Glomerular visceral epithelial cell (primary cell): ENCODE measurements around the gene ETV7.
"Not testable (repeated sequence)": the region's sequence is repeated elsewhere in the genome, so short reads cannot be mapped to it uniquely, and the experiment has no call there.

Experiments used
- DNase-seq: peaks from one replicate; pipeline ENCODE4 v3.0.0-alpha.2; 2016; ENCODE audit errors: extremely low spot score

The ETV7 gene

DNA sequence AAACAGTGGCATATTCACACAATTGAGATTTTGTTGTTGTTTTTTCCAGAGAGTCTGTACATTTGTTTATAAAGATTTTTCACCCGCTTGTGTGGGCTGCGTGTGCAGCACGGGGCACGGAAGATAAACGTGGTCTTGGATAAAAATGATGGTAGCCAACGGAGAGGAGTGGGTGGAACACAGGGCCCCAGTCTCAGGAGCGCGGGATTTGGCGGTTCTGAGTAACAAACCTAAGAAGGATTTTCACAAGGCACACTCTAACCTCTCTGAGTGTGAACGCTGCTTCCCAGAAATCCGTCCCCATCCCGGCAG, 47.2 kb downstream of the ETV7 start:
- no peak for DNase-seq

DNA sequence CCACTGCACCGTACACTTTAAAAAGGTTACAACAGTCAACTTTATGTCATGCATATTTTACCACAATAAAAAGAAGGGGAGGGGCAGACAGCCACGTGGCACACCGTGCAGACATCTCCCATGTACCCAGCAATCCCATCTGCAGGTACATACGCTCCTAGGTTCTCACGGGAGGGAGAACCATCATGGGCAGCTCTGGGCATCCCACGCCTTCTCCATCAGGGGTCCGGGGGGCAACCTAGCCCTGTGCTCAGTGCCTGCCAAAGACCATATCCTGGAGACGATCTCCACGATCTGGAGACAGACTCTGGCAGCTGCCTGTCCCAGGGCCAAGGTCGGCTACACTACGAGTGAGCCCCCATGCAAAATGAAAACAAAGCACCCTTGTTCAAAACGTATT, 48.3 kb downstream of the ETV7 start:
- DNase-seq, result no peak

DNA sequence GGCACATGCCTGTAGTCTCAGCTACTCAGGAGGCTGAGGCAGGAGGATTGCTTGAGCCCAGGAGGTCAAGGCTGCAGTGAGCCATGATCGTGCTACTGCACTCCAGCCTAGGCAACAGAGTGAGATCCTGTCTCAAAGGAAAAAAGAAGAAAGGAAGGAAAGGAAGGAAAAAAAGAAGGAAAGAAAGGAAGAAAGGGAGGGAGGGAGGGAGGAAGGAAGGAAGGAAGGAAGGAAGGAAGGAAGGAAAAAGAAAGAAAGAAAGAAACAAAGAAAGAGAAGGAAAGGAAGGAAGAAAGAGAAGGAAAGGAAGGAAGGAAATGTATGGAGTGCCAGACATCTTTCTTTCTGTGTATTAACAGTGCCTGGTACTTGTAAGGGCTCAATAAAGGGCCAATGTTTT, 49.2 kb downstream of the ETV7 start:
- not testable (repeated sequence) for DNase-seq

DNA sequence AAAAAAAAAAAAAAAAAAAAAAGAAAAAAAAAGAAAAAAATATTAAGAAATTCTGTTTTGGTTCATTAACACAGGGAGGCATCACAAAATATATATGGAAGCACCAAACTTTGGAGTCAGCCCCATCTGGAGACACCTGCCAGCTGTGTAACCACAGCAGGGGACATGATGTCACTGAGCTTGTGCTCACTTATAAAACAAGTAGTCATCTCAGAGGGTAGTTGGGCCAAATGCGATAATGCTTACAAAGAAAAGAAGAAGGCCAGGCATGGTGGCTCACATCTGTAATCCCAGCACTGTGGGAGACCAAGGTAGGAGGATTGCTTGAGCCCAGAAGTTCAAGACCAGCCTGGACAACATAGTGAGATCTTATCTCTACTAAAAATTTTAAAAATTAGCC, 49.7 kb downstream of the ETV7 start:
- no peak for DNase-seq

DNA sequence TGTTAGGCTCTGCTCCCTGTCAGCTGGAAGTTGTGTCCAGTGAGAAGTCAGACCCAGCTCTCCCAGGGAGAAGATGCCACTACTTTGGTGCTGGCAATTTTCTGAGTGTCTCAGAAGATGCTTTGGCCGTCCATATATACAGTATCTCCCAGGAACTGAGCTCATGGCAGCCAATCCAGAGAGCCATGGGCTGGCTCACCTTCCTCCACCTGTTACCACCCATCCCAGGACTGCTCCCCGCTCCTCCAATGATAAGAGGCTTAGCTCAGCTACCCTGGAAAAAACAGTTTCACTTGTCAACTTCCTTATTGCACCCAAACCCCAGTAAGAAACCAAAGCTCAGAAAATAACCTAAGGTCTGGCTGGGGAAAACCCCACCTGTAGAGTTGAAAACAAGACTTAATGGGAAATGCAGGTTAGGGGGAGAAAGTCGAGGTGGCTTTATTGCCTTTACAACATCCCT, 50.7 kb downstream of the ETV7 start, which contains the start of gene BNIP5:
Gene BNIP5, minus strand, starts transcription at position 110 of the 463 bp plus-strand sequence. CDS start 6,198 bp downstream, outside the sequence.
- DNase-seq, result no peak

DNA sequence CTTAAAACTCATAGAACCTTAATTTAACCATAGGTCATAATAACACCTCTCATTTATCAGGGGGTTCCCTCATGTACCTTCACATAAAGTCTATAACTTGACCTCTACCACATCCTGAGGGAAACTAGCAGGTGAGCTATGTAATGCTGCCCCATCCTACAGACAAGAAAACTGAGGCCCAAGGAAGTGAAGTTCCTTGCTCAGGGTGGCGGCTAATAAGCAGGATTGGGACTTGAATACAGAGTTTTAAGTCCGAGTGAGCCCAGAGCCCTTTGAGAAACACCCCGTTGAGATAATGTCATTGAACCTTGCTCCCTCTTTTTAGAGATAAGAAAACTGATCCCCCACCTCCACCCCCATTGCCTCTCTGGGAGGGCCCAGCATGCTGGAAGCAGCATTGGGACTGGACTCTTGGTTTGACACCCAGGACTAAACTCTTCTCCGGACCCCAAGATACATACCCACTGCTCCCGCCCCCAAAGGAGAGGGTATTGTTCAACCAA, 51.2 kb downstream of the ETV7 start:
- DNase-seq, result no peak

DNA sequence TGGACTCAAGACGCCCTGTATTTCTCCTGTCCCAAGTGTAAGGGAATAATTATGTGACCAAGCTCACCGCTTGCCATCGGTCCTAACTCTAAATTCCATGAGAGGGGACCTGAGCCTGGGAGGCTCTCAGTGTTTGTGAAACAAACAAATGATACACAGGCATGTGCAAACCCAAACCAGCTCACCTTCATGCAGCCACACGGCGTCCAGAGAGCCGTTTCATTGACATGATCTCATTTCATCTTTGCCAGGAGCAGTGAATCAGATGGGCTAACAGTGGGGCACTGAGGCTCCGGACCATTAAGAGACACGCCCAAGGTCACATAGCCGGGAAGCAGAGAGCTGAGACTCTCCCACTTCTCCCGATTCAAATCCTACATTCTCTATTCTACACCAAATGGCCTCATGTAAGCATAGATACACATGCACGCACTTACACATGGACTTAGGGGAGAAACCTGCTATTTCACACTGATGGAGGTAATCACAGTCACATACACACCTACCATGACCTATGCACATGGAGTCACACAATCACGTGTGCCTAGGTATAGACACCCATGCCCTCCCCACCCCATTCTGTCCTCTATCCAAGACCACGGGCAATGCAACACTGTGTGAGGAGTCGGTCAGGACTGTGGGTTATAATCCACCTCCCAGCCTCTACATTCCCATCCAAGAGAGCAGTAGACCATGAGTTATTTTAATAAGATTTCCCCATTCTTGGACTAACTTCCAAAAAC, 51.8 kb downstream of the ETV7 start:
- DNase-seq, result no peak

DNA sequence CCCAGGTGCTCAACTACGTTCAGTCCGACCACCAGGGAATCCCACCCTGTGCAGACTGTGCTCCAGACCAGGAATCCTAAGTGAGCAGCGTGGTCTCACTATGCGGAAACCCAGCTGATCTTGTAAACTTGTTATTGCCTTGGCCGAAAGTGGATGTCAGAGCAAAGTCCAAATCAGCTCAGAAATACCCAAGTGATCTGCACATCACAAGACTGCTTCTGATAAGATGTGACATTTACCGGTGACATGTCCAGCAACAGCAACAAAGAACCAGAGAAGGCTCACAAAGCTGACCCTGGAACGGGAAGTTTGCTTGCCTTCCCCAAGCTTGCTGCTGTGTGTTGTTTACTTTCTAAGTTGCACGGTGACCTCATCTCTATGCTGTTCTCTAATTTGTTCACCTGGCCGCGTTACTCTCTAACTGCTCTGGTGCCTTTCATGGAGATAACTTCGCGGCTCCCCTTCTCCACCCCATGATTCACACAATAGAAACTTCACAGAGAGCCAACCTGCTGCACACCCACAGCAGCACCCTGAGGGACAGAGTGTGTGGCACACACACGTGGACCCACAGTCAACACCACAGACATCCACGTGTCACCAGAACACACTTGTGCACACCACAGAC, 52.5 kb downstream of the ETV7 start:
- DNase-seq, result no peak

DNA sequence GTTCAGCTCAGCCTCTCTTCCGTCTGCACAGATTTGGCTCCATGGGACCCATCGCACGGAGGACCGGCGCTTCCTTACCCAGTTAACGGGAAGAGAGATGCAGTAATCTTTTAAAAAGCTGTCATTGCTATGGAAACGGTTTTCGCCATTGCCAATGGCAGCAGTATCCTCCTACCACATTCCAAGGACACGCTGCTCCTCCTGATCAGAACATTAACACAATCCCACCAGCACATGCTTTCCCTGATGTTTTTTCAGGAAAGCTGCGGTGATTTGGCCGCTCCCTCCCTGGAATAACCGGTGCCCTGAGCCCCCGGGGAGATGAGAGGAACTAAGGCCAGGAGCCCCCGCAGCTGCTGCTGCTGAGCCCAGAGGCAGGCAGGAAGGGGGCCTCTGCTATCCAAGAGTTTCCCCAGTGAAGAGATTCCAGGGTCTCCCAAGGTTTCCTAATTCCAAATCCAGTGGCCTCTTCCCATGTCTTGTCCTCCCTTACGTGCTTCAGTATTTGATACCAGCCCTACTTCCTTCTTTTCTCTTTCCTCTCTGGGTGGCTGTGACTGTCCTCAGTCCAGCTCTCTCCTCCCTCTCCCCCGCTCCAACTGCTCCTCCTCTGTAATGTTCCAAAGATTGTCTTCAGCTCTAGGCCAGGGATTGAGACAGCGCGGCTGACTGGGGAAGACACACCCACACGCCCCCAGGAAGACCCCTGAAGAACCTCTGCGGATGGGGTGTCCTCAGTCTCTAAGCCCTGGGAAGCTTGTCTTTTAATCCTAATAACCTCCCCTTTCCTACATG, 53.3 kb downstream of the ETV7 start:
- peak; percentile 28 for DNase-seq

DNA sequence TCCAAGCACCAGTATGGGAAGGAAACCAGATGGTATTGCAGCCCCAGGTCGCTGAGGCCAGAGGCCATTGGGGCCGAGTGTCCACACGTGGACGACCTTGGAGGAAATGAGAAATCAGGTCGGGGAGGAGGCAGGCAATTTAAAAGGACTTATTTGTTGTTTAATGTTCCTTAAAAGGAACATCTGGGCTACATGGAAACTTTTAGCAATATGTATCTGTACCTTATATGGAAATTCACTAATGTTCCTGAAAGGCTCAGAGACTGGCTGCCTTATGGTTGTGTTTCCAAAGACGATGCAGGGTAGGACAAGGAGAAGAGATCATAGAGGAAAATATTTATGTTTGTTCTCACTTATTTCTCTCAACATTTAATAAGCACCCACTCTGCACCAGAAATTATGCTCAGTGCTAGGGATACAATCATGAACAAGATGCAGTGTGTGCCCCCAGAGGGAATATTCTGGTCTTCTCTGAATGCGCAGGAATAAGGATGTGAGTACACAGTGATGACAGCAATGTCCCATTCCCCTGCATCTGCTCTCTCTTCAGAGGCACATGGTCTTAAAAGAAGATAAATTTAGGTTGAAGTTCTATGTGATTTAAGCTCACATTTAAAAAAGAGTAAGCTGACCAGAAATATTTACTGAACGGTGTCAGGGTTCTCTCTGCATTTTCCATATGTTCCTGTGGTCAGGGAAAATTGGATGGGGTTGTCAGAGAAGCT, 54.1 kb downstream of the ETV7 start:
- DNase-seq, result no peak

DNA sequence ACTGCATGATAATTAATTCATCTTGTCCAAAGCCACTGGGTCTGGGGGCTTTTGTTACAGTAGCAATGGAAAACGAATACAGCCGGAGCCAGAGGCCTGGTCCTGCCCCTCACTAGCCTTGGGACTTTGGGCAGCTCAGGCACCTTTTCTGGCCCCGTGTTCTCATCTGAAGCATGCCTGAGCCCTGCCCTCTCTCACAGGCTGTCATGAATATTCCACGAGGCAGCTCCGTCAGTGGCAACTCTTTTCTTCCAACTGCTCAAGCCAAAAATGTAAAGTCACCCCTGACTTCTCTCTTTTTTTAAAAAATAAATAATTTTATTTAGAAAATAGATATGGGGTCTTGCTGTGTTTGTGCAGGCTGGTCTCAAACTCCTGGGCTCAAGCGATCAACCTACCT, 56.1 kb downstream of the ETV7 start:
- no peak for DNase-seq

DNA sequence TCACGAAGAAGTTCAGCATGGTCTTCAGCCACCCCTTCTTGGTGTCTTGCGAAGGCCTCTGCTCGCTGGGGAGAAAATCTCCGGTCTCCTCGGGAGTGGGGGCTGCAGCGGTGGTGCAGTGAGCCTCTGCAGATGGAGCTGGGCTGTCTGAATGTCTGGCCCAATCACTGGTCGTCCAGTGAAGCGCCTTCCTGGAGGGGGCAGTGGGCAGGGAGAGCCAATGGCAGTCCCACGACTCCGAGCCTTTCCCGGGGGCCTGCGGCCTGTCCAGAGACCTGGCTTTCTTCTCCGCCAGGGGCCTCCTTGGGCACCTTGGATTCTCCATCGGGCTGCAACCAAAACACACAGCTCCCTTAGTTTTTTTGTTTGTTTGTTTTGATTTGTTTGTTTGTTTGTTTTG, 57.1 kb downstream of the ETV7 start:
- no peak for DNase-seq

DNA sequence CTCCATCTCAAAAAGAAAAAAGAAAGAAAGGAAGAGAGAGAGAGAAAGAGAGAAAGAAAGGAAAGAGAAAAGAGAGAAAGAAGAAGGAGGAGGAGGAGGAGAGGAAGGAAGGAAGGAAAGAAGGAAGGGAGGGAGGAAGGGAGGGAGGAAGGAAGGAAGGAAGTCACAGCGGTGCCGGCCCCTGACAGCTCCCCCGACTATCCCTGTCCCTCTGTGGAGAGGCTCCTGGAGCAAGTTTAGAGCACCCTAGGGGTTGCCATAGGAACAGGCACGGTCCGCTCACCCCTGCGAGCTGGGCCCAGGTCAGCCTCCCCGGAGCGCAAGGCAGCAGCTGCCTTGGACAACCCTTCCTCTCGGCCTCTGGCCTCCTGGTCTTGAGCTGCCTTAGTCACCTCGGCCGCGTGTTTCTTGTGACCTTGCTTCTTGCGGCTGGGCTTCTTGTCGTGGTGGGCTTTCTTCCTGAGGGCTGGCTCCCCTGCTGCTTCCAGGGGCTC, 57.6 kb downstream of the ETV7 start:
- no peak for DNase-seq

DNA sequence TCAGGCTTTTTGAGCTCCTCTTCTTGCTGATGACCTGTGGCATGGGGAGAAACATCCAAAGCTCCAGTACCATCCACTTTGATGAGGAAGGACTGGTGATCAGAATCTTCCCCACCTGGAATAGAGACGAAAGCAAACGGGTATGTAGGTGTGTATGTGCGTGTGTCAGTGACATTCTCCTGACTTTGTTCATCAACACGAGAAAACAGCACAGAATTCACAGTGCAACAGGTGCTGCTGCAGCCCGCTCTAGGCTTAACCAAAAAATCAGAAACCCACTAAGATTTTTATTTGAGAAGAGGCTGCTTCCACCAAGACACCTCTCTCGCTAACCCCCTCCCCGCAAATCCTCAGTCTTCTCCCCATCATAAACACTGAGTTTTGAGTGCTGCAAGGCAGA, 58.9 kb downstream of the ETV7 start:
- DNase-seq, result no peak

DNA sequence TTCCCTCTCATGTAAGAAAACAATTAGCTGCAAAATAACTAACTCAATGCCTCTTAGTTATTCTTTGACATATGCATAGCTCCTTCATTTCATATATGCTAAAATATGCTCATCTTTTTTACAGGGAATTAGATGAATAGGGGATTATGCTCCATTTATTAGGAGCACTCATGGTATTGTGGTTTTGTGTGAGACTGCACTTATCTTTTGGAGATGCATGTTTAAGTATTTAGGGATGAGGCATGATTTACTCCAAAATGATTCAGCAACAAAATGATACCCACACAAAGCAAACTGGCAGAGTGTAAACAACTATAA, 59.6 kb downstream of the ETV7 start:
- no peak for DNase-seq

DNA sequence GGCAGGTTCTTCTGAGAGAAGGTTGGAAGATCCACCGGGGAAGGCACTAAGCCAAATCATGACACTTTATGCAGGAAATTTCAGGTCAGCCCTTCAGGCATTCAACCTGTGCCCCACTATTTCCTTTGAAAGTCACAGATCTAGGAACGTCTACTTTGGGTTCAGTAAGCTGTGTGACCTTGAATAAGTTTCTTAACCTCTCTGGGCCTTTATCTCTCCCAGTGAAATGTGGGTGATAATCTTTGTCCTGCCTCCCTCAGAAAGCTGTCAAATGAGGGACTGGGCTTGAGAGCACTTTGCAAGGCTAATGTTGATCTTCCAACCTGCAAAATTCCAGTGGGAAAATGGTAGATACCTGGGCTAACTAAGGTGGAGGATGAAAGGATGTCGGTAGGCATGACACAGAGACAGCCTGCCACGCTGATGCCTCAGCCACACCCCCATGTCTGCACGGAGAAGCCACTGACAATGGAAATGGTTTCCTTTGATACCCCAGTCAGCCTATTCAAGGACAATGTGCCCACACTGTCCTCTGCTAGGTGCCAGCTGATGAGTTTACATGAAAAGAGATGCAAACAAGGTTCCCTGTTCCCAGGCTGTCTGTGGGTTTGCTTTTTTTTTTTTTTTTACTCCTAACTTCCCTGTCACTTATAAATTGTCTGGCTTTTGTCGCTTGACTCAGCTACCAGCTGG, 60.1 kb downstream of the ETV7 start:
- DNase-seq, result no peak

DNA sequence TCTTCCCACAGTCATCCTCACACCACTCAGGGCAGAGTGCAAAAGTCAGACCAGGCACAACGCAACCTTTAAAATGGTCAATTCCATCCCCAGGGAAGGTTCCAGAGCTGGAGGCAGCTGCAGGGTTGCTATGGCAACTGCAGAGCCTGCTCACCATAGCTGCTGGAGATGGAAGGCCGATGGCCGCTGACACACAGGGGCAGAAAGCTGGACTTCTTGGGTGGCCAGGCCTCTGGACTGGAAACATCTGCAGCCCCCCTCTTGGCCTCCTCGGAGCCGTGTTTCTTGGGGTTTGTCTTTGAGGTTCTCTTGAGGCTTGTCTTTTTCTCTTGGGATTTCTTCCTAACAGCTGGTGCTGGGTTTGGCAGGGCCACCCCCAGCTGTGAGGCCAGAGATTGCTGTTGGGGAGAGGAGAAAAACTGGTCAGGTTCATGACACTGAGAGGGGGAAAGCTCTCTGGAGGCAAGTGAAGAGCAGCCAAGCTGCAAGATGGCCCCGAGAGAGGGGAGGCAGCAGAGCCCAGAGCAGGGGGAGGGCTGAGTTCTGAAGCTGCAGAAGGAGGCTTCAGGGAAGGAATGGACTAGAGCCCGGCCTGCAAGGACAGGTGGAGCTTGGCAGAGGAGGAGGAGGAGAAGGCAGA, 61.0 kb downstream of the ETV7 start:
- no peak for DNase-seq

DNA sequence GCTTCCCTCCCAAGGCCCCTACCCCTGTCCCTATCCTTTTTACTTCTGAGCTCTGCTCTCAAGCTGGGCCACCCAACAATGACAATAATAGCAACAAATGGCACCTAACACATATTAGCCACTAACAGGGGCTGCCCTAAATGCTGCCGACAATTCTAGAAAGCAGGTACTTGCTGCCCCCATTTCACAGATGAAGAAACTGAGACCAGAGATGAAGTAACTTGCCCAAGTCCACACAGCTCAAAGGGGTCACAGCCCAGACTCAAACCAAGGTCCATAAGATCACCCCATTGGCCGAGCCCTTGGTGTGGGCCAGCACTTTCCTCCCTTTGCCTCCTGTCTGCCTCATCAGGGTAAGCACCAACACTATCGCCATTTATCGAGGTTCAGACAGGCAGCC, 62.8 kb downstream of the ETV7 start:
- no peak for DNase-seq

DNA sequence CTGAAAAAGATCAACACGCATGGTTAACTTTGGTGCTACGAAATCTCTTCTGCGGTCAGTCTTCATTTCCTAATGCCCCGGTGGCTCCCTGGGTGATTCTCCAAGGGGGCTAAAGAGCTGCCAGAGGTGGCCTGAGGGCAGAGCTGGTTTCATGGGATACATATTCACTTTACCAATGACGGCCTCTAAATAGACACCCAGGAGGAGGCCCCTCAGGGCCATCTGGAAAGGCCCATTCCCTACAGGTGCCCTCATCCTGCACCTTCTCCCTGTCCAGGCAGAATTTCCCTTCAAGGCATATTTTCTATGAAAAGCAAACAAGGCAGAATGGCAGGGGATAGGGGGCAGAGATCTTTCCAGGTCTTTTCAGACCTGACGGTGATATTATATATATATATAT, 63.3 kb downstream of the ETV7 start:
- no peak for DNase-seq

DNA sequence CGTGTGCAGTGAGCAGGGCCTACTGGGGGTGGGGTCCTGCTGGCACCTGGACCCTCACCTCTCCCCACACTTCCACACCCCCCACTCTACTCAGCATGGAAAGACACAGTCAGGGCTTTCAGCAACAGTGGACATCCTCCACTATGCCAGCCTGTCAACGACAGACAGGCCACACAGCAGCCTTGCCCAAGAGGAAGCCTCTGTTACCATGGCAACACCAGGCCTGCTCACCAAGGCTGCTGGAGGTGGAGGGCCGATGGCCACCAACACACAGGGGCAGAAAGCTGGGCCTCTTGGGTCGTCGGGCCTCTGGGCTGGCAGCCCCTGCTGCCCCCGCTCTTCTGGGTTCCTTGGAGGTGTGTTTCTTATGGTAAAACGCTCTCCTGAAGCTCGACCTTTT, 64.4 kb downstream of the ETV7 start:
- peak; percentile 23 for DNase-seq

DNA sequence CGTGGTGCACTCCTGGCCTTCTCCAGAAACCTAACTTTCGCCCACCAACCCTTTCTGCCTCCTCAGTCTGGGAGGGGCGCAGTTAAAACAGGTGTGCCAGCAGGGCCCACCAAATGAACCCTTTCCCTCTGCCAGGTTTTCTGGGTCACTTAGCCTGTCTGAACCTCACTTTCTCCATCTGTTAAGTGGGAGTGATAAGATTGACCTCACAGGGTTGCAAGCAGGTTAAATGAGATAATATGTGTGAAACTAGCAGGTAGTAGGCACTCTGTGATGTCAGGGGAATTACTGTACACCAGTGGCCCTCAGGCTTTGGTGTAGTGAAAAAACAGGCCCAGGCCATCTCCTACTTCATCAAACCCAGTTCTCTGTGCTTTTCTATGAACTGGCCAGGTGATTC, 64.9 kb downstream of the ETV7 start:
- DNase-seq, result no peak
